Stimulated activated CD8-positive, alpha-beta memory T cell treated with anti-CD3 and anti-CD28 coated beads, Interleukin-12 subunit alpha, Interleukin-12 subunit beta, amount 100 ng/mL, for 1 hour (primary cell): ENCODE data around the gene KCTD17.

Source experiments
- DNase-seq: peaks from one replicate; pipeline ENCODE4 v3.0.0-alpha.2; 2020; ENCODE audit warnings: low read depth

The KCTD17 gene

GRCh38 chr22:37043828-37044538 lies 7.6 kb upstream of the KCTD17 start:
- DNase-seq = no peak

- DNase-seq = no peak
Measured at GRCh38 chr22:37044634-37045625, 6.6 kb upstream of the KCTD17 start.

- DNase-seq = no peak
Measured at GRCh38 chr22:37045958-37046357, 5.6 kb upstream of the KCTD17 start.

- DNase-seq = no peak
Measured at GRCh38 chr22:37046589-37046988, 5.0 kb upstream of the KCTD17 start.

GRCh38 chr22:37047006-37047405 lies 4.5 kb upstream of the KCTD17 start:
- no peak for DNase-seq

GRCh38 chr22:37048133-37048532 lies 3.4 kb upstream of the KCTD17 start:
- DNase-seq = no peak

- no peak for DNase-seq
Measured at GRCh38 chr22:37049224-37049623, 2.3 kb upstream of the KCTD17 start.

- no peak for DNase-seq
Measured at GRCh38 chr22:37050913-37051312, 629 bp upstream of the KCTD17 start.

- DNase-seq = no peak
Measured at GRCh38 chr22:37052386-37053309, 1.1 kb downstream of the KCTD17 start.

- no peak for DNase-seq
Measured at GRCh38 chr22:37053310-37054055, 1.9 kb downstream of the KCTD17 start.

GRCh38 chr22:37054056-37054395 lies 2.5 kb downstream of the KCTD17 start:
- DNase-seq = no peak

- DNase-seq = no peak
Measured at GRCh38 chr22:37054600-37055365, 3.2 kb downstream of the KCTD17 start.

GRCh38 chr22:37056246-37056645 lies 4.7 kb downstream of the KCTD17 start:
- DNase-seq = no peak

- no peak for DNase-seq
Measured at GRCh38 chr22:37057226-37057625, 5.7 kb downstream of the KCTD17 start.

- DNase-seq = no peak
Measured at GRCh38 chr22:37057796-37058510, 6.4 kb downstream of the KCTD17 start.

- no peak for DNase-seq
Measured at GRCh38 chr22:37058917-37059701, 7.6 kb downstream of the KCTD17 start.

GRCh38 chr22:37059876-37060449 lies 8.4 kb downstream of the KCTD17 start:
- DNase-seq = no peak

GRCh38 chr22:37060801-37061610 lies 9.5 kb downstream of the KCTD17 start:
- no peak for DNase-seq
